HAP-1 (cell line): ENCODE measurements around the gene GNPAT.

ENCODE experiments used
- DNase-seq, 2 experiments: peaks; one replicate each; pipeline ENCODE4 v3.0.0-alpha.2; 2016 to 2020; ENCODE audit warnings: low spot score in 2 of 2
- H3K27me3 ChIP-seq: fragments of 250-450 bp; sonication (Bioruptor Pico); 2 replicates; pipeline ENCODE4 v1.5.1; 2020; ENCODE audit warnings: low read depth, mild to moderate bottlenecking, moderate library complexity
- H3K36me3 ChIP-seq: fragments of 250-450 bp; sonication (Bioruptor Pico); replicated peaks from 2 replicates; pipeline ENCODE4 v1.5.1; 2020; ENCODE audit warnings: mild to moderate bottlenecking
- H3K4me1 ChIP-seq: fragments of 250-450 bp; sonication (Bioruptor Pico); 2 replicates; pipeline ENCODE4 v1.5.1; 2020; ENCODE audit warnings: mild to moderate bottlenecking
- H3K4me3 ChIP-seq: fragments of 250-450 bp; sonication (Bioruptor Pico); 2 replicates; pipeline ENCODE4 v1.5.1; 2020; ENCODE audit warnings: mild to moderate bottlenecking, moderate library complexity
- H3K9me3 ChIP-seq: fragments of 250-450 bp; sonication (Bioruptor Pico); 2 replicates; pipeline ENCODE4 v1.5.1; 2020; ENCODE audit warnings: mild to moderate bottlenecking, moderate library complexity
- in situ Hi-C: fragments of 300-500 bp; cut with MboI; formaldehyde crosslinking; loops from 3 replicates; pipeline ENCODE4 v1.14.3; 2020; ENCODE audit warnings: low sequenced_read_pairs, inconsistent platforms, mixed read lengths

GNPAT gene

GRCh38 chr1:231324660-231325059, 83.6 kb downstream of the GNPAT start:
- no peaks in the 10 kb centered on the region for H3K4me1 ChIP-seq
- in situ Hi-C loops: no loop called here

DNA sequence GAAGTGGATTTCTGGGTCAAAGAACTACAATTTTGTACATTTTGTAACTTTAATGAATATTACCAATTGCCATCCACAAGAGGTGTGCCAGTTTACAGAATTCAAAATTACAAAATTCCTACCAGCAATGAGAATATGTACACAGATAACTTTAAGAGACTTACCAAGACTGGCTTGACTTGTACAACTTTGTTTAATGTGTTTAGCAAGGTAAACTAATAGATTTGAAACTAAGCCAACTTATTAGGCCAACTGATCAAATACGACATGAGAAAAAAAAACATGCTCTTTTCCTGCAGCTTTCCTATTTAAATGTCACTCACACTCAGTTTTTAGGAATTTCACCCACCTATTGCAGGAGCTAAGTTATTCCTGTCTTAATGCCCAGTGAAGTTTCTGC, 85.2 kb downstream of the GNPAT start:
- H3K36me3 ChIP-seq: no peaks in the 10 kb centered on the region
- H3K27me3 ChIP-seq: no peaks in the 10 kb centered on the region
- H3K4me1 ChIP-seq: no peaks in the 10 kb centered on the region
- in situ Hi-C loops: no loop called here
- no peak for DNase-seq
- H3K4me3 ChIP-seq: no peak overlapping the region
- H3K9me3 ChIP-seq: no peaks in the 10 kb centered on the region

More at GRCh38 chr1:231324660-231325059, 83.6 kb downstream of the GNPAT start:
- Histone ChIP-seq H3K27me3 (no peaks in the 10 kb centered on the region), H3K9me3 (no peaks in the 10 kb centered on the region), H3K4me3 (no peak overlapping the region), H3K36me3 (no peaks in the 10 kb centered on the region)
- DNase-seq: no peak
